GM12892 (cell line): ENCODE data around the gene HSPA1L.

ENCODE experiments used
- POLR2A ChIP-seq: IDR thresholded peaks from 2 replicates; pipeline ENCODE4 v1.6.1; 2011; ENCODE audit warnings: low read depth, low read length, control low read depth
- TAF1 ChIP-seq: IDR thresholded peaks from 2 replicates; pipeline ENCODE4 v1.6.1; 2011; ENCODE audit warnings: low read depth, mild to moderate bottlenecking, control low read depth, low read length, borderline replicate concordance

- no peak for TF ChIP-seq POLR2A
- TF ChIP-seq TAF1 = no peak
These were observed 3.4 kb downstream of the HSPA1L start for GRCh38 chr6:31811645-31812044.
